ENCODE measurements around the gene VGLL4.

The VGLL4 gene

DNA sequence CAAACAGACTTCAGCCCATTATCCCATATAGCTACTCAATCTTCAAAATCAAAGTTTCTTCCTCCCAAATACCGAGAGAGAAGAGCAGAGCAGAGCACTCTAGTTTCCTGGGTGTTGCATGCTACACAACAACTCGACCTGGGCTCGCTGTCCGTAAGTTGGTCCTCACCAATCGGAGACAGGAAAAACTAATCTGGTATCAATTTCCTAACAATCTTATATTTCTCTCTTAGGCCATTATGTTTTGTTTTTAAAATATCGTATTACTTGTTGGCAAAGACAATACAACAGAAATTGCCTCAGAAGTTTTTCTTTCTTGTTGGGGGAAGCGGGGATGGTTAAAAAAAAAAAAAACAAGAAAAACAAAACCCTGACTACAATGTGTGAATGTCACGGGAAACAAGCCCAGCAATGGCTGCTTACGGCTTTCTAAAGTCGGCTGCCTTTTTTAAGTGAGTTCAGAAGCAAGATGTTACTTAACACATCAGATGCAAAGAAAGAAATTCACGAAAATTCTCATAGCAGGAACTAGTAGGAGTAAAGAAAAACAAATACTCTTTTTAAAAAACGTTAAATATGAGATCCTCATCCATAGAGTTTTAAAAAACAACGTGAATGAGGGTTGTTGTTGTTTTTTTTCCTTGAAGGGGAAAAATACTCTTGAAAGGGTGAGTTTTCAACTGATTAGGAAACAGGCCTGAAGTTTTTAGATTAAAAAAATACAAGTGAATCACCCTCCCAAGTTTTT, 1.9 kb downstream of the VGLL4 start:
- Histone ChIP-seq H3K9ac (ENCODE audit: low read length) (peak overlapping the region; percentile 97), H4K5ac (ENCODE audit: low read length) (no peak overlapping the region), H3K79me1 (ENCODE audit: low read length) (peaks cover 11% of the 10 kb centered on the region), H3K4ac (ENCODE audit: low read depth, low read length) (no peak overlapping the region), H2BK15ac (replicated peaks; ENCODE audit: low read depth) (no peak overlapping the region), H3K18ac (ENCODE audit: low read length) (no peak overlapping the region), H3K4me2 (ENCODE audit: low read length) (peak overlapping the region; percentile 60), H4K8ac (ENCODE audit: low read depth, low read length) (no peak overlapping the region), H3K79me2 (ENCODE audit: control insufficient read depth, insufficient read depth, low read length) (peaks cover 44% of the 10 kb centered on the region), H3K27ac (ENCODE audit: low read depth, low read length) (peak overlapping the region; percentile 61), H2AK5ac (ENCODE audit: low read length) (no peak overlapping the region), H3K4me1 (ENCODE audit: control insufficient read depth, low read depth, low read length) (peaks cover 17% of the 10 kb centered on the region), H3K23ac (ENCODE audit: low read length) (no peak overlapping the region), H2BK5ac (ENCODE audit: low read length) (no peak overlapping the region), H2BK120ac (ENCODE audit: low read depth, low read length) (no peak overlapping the region), H3K4me3 (ENCODE audit: low read length) (peak overlapping the region; percentile 66), H3K27me3 (ENCODE audit: insufficient read depth, low read length, poor library complexity) (no peaks in the 10 kb centered on the region), H3K36me3 (ENCODE audit: control insufficient read depth, insufficient read depth, low read length) (no peaks in the 10 kb centered on the region), H3K56ac (ENCODE audit: low read length) (peak overlapping the region; percentile 68)
- DNase-seq: peak; percentile 72
- WGBS (ENCODE audit: extremely low coverage, insufficient coverage, low lambda C conversion rate): no CpG with 5 or more reads among the region's 13 CpGs

DNA sequence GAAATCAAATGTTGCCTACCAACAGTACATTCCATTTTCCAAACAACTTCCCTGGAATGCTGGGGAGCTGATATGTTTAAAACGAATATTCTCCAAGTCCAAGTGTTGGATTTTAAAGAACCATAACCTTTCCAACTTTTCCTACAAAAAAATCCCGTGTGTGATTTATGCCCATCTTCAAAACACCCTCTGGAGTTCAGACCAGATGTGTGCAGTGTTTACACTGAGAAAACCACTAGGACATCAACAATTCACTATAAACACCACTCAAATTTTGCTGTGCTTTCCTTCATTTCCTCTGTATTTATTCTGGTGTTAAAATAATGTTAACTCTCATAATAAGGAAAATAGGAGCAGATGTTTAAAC, 2.4 kb downstream of the VGLL4 start:
- H3K23ac ChIP-seq (ENCODE audit: low read length): no peak overlapping the region
- peak overlapping the region; percentile 28 for H3K4me3 ChIP-seq (ENCODE audit: low read length)
- peaks cover 17% of the 10 kb centered on the region for H3K4me1 ChIP-seq (ENCODE audit: control insufficient read depth, low read depth, low read length)
- H3K27ac ChIP-seq (ENCODE audit: low read depth, low read length): no peak overlapping the region
- H2AK5ac ChIP-seq (ENCODE audit: low read length): no peak overlapping the region
- no peak overlapping the region for H2BK120ac ChIP-seq (ENCODE audit: low read depth, low read length)
- H3K18ac ChIP-seq (ENCODE audit: low read length): no peak overlapping the region
- H3K27me3 ChIP-seq (ENCODE audit: insufficient read depth, low read length, poor library complexity): no peaks in the 10 kb centered on the region
- peak overlapping the region; percentile 97 for H3K9ac ChIP-seq (ENCODE audit: low read length)
- H3K4ac ChIP-seq (ENCODE audit: low read depth, low read length): no peak overlapping the region
- peaks cover 13% of the 10 kb centered on the region for H3K79me1 ChIP-seq (ENCODE audit: low read length)
- WGBS (ENCODE audit: extremely low coverage, insufficient coverage, low lambda C conversion rate): no CpG with 5 or more reads among the region's 2 CpGs
- no peaks in the 10 kb centered on the region for H3K36me3 ChIP-seq (ENCODE audit: control insufficient read depth, insufficient read depth, low read length)
- H2BK15ac ChIP-seq (replicated peaks; ENCODE audit: low read depth): no peak overlapping the region
- no peak overlapping the region for H4K8ac ChIP-seq (ENCODE audit: low read depth, low read length)
- H3K4me2 ChIP-seq (ENCODE audit: low read length): peak overlapping the region; percentile 60
- peaks cover 50% of the 10 kb centered on the region for H3K79me2 ChIP-seq (ENCODE audit: control insufficient read depth, insufficient read depth, low read length)
- H4K5ac ChIP-seq (ENCODE audit: low read length): no peak overlapping the region
- no peak overlapping the region for H2BK5ac ChIP-seq (ENCODE audit: low read length)
- DNase-seq: no peak
- peak overlapping the region; percentile 68 for H3K56ac ChIP-seq (ENCODE audit: low read length)

DNA sequence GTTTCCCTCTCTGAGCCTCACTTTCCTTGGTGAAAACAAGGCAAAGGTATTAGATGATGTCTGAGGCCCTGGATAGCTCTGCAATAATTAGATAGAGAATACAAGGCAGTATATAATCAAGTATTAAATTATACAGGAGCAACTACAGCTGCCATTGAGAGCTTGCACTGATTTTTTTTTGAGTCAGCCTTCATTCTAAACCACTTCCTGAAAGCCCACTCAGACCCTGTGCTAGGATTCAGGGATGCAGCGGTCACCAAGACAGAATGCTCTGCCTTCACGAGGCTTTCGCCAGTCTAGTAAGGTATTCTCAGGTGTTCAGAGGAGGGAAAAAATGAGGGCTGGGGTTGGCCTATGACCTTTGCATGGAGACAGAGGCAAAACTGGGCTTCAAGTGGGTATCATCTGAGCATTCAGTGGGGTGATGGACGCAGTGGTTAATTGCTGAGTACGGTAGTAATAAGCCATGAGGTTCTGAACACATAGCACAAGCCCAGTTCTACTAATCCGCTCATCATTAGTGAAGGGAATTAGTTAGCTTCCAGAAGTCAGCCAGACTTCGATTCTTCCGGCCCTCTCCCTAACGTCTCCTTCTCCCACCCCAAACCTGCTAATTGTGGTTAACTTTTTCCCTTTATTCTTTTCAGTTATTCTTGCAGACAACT, 3.6 kb downstream of the VGLL4 start:
- H3K18ac ChIP-seq (ENCODE audit: low read length): no peak overlapping the region
- no peak overlapping the region for H4K5ac ChIP-seq (ENCODE audit: low read length)
- H2BK120ac ChIP-seq (ENCODE audit: low read depth, low read length): no peak overlapping the region
- H3K36me3 ChIP-seq (ENCODE audit: control insufficient read depth, insufficient read depth, low read length): no peaks in the 10 kb centered on the region
- no peak overlapping the region for H2AK5ac ChIP-seq (ENCODE audit: low read length)
- no peak overlapping the region for H2BK5ac ChIP-seq (ENCODE audit: low read length)
- no CpG with 5 or more reads among the region's 9 CpGs for WGBS (ENCODE audit: extremely low coverage, insufficient coverage, low lambda C conversion rate)
- H3K9ac ChIP-seq (ENCODE audit: low read length): no peak overlapping the region
- H3K27ac ChIP-seq (ENCODE audit: low read depth, low read length): no peak overlapping the region
- H3K79me2 ChIP-seq (ENCODE audit: control insufficient read depth, insufficient read depth, low read length): peaks cover 60% of the 10 kb centered on the region
- no peak overlapping the region for H3K4me2 ChIP-seq (ENCODE audit: low read length)
- no peaks in the 10 kb centered on the region for H3K27me3 ChIP-seq (ENCODE audit: insufficient read depth, low read length, poor library complexity)
- H2BK15ac ChIP-seq (replicated peaks; ENCODE audit: low read depth): no peak overlapping the region
- no peak overlapping the region for H3K56ac ChIP-seq (ENCODE audit: low read length)
- peaks cover 17% of the 10 kb centered on the region for H3K79me1 ChIP-seq (ENCODE audit: low read length)
- no peak for DNase-seq
- H3K23ac ChIP-seq (ENCODE audit: low read length): peak overlapping the region; percentile 7
- H4K8ac ChIP-seq (ENCODE audit: low read depth, low read length): no peak overlapping the region
- H3K4ac ChIP-seq (ENCODE audit: low read depth, low read length): no peak overlapping the region
- H3K4me3 ChIP-seq (ENCODE audit: low read length): no peak overlapping the region
- H3K4me1 ChIP-seq (ENCODE audit: control insufficient read depth, low read depth, low read length): peaks cover 17% of the 10 kb centered on the region

DNA sequence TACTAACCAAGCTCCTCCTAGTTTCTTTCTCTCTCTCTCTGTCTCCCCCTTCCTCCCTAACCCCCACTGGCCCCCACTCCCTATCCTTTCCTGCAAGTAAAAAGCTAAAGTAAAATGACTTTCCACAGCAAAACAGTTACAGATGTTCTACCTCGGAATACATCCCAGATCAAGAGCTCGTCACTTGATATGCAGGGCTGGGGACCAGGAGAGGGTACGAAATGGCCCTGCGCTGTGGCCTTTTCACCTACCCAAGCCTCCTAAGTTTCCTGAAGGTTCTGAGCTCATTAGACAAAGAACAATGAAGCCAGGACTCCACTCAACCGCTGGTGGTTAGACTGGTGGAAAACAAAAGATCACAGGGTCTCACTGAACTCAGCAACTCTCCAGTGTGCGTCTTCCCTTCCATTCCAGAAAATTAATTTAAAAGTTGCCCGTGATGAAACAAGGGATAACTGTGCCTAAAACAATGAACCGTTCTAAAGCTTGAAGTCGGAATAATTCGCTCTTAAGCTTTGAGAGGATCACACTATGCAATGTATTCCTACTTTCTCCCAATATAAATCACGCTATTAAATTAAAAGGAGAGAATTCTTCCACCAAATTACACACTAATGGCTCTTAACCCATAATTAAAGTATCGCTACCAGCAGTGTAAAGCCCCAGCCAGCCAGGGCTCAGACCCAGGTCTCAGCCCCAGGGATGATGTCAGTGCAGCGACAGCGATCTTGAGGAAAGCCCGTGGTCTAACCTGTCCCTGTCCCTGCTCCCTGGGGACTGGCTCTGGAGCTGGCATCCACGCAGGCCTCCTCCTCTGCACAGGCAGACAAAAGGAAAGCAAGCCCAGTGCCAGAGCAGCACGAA, 5.0 kb downstream of the VGLL4 start:
- WGBS (ENCODE audit: extremely low coverage, insufficient coverage, low lambda C conversion rate): 100% methylated on average over 1 of the region's 17 CpGs
- Histone ChIP-seq H3K4me3 (ENCODE audit: low read length) (no peak overlapping the region), H3K79me1 (ENCODE audit: low read length) (peaks cover 26% of the 10 kb centered on the region), H3K4ac (ENCODE audit: low read depth, low read length) (no peak overlapping the region), H2BK5ac (ENCODE audit: low read length) (no peak overlapping the region), H3K9ac (ENCODE audit: low read length) (peak overlapping the region; percentile 32), H3K4me1 (ENCODE audit: control insufficient read depth, low read depth, low read length) (peaks cover 17% of the 10 kb centered on the region), H2BK120ac (ENCODE audit: low read depth, low read length) (no peak overlapping the region), H3K56ac (ENCODE audit: low read length) (peak overlapping the region; percentile 75), H3K79me2 (ENCODE audit: control insufficient read depth, insufficient read depth, low read length) (peaks cover 73% of the 10 kb centered on the region), H2AK5ac (ENCODE audit: low read length) (peak overlapping the region; percentile 59), H4K5ac (ENCODE audit: low read length) (no peak overlapping the region), H3K36me3 (ENCODE audit: control insufficient read depth, insufficient read depth, low read length) (no peaks in the 10 kb centered on the region), H3K18ac (ENCODE audit: low read length) (peak overlapping the region; percentile 71), H3K27me3 (ENCODE audit: insufficient read depth, low read length, poor library complexity) (no peaks in the 10 kb centered on the region), H3K23ac (ENCODE audit: low read length) (peak overlapping the region; percentile 95), H3K4me2 (ENCODE audit: low read length) (no peak overlapping the region), H4K8ac (ENCODE audit: low read depth, low read length) (no peak overlapping the region), H3K27ac (ENCODE audit: low read depth, low read length) (peak overlapping the region; percentile 45), H2BK15ac (replicated peaks; ENCODE audit: low read depth) (no peak overlapping the region)
- peak; percentile 41 for DNase-seq

DNA sequence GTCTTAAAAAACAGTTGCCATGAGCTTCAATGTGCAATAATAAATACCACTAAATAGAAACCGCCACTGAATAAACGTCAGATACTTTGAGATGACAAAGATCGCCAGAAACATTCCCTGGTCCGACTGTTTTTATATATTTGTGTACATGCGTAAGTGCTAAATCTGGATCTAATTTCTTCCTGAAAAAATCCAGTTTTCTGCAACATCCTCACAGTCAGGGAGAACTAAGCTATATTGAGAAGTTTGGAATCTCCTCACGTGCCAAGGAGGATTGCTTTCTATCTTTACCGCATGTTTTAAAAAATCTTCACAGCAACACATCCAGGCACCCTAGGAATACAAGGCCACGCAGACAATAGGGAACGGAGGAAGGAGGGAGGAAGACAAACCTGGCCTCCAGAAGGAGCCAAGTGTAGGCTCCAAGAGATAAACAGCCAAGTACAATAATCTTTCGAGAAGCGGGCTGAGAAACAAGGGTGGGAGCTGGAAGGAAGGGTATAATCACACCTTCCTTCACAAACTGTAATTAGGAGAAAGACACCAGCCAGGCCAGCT, 5.7 kb downstream of the VGLL4 start:
- Histone ChIP-seq H2BK15ac (replicated peaks; ENCODE audit: low read depth) (no peak overlapping the region), H3K4me1 (ENCODE audit: control insufficient read depth, low read depth, low read length) (peaks cover 17% of the 10 kb centered on the region), H3K36me3 (ENCODE audit: control insufficient read depth, insufficient read depth, low read length) (no peaks in the 10 kb centered on the region), H3K4me3 (ENCODE audit: low read length) (no peak overlapping the region), H3K4ac (ENCODE audit: low read depth, low read length) (no peak overlapping the region), H3K18ac (ENCODE audit: low read length) (peak overlapping the region; percentile 71), H3K9ac (ENCODE audit: low read length) (peak overlapping the region; percentile 32), H4K5ac (ENCODE audit: low read length) (no peak overlapping the region), H3K79me2 (ENCODE audit: control insufficient read depth, insufficient read depth, low read length) (peaks cover 79% of the 10 kb centered on the region), H3K56ac (ENCODE audit: low read length) (peak overlapping the region; percentile 75), H3K27me3 (ENCODE audit: insufficient read depth, low read length, poor library complexity) (no peaks in the 10 kb centered on the region), H3K79me1 (ENCODE audit: low read length) (peaks cover 30% of the 10 kb centered on the region), H3K23ac (ENCODE audit: low read length) (no peak overlapping the region), H2AK5ac (ENCODE audit: low read length) (no peak overlapping the region), H2BK120ac (ENCODE audit: low read depth, low read length) (no peak overlapping the region), H4K8ac (ENCODE audit: low read depth, low read length) (no peak overlapping the region), H3K27ac (ENCODE audit: low read depth, low read length) (peak overlapping the region; percentile 45), H2BK5ac (ENCODE audit: low read length) (no peak overlapping the region), H3K4me2 (ENCODE audit: low read length) (peak overlapping the region; percentile 10)
- WGBS (ENCODE audit: extremely low coverage, insufficient coverage, low lambda C conversion rate): no CpG with 5 or more reads among the region's 11 CpGs
- peak; percentile 32 for DNase-seq

All from mesendoderm (in vitro differentiated cells).